ENCODE measurements around the gene MCM5. TPM values are rescaled to one million over a fixed set of nuclear protein-coding genes. Genes with fewer than 3 reads are reported as not detected.

MCM5 gene
- total RNA-seq, 1 donor from 2014 or later: 8.3 TPM

DNA sequence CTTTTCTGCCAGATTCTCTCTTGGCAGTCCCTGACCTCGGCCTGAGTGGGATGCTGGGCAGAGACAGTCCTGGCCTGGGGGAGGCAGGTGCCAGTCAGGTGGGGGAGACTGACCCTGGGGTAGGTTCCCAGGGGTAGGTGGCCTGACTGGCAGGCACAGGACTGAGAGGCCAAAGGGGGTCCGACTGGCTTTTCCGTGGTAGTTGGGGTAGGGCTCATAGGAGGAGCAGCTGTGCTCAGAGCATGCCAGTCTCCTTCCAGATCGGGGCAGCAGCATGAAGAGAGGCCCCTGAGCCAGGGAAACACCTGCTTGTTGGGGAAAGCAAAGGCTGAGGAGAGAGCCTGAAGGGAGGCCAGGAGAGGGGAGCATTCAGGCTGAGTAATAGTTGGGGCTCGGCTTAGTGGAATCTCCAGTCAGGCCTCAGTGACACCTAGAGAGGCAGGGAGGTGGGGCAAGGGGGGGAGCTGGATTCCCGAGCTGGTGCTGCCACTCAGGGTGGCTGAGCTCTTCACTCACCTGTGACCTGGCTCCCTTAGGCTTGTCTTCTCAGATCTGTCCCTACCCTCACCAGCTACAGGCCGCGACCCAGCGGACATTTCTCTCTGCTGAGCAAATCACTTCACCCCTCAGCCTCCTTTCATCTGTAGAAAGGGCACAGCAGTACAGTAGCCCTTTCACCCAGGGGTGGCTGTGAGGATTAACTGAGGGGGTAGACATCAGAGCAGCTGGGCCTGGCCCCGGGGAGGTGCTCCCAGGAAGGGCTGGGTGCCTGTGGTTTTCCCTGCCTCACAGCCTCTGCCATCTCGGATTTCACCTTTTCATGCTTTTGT lies 26.2 kb downstream of the MCM5 start:
- no peak overlapping the region for H3K27ac ChIP-seq (replicated peaks)
- H3K36me3 ChIP-seq: peaks cover 35% of the 10 kb centered on the region
- H3K27me3 ChIP-seq (ENCODE audit: low read depth): no peaks in the 10 kb centered on the region
- TF ChIP-seq, protein P1, sequence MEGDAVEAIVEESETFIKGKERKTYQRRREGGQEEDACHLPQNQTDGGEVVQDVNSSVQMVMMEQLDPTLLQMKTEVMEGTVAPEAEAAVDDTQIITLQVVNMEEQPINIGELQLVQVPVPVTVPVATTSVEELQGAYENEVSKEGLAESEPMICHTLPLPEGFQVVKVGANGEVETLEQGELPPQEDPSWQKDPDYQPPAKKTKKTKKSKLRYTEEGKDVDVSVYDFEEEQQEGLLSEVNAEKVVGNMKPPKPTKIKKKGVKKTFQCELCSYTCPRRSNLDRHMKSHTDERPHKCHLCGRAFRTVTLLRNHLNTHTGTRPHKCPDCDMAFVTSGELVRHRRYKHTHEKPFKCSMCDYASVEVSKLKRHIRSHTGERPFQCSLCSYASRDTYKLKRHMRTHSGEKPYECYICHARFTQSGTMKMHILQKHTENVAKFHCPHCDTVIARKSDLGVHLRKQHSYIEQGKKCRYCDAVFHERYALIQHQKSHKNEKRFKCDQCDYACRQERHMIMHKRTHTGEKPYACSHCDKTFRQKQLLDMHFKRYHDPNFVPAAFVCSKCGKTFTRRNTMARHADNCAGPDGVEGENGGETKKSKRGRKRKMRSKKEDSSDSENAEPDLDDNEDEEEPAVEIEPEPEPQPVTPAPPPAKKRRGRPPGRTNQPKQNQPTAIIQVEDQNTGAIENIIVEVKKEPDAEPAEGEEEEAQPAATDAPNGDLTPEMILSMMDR (IDR thresholded peaks at IDR 0.05; ENCODE audit: borderline replicate concordance): no peak
- peaks cover 7% of the 10 kb centered on the region for H3K4me1 ChIP-seq
- no peaks in the 10 kb centered on the region for H3K9me3 ChIP-seq (replicated peaks)
- DNase-seq: no peak
- intact Hi-C loops (cut with micrococcal nuclease): no loop called here
- no peak overlapping the region for H3K4me3 ChIP-seq

GRCh38 chr22:35426801-35427140 lies 26.8 kb downstream of the MCM5 start:
- TF ChIP-seq, protein P1 (IDR thresholded peaks at IDR 0.05; ENCODE audit: borderline replicate concordance): no peak
- H3K4me1 ChIP-seq: peaks cover 13% of the 10 kb centered on the region
- no peak overlapping the region for H3K27ac ChIP-seq (replicated peaks)
- H3K36me3 ChIP-seq: peaks cover 29% of the 10 kb centered on the region
- intact Hi-C loops (cut with micrococcal nuclease): no loop called here
- no peaks in the 10 kb centered on the region for H3K27me3 ChIP-seq (ENCODE audit: low read depth)
- H3K4me3 ChIP-seq: no peak overlapping the region
- no peaks in the 10 kb centered on the region for H3K9me3 ChIP-seq (replicated peaks)
- no peak for DNase-seq

- intact Hi-C loops (cut with micrococcal nuclease): loop anchor here (10.0 kb wide), 1 partner anchor 154 kb away; no protein-coding TSS in a partner anchor
- Histone ChIP-seq H3K27me3 (ENCODE audit: low read depth) (no peaks in the 10 kb centered on the region), H3K4me1 (peaks cover 13% of the 10 kb centered on the region), H3K4me3 (no peak overlapping the region), H3K27ac (replicated peaks) (peak overlapping the region; percentile 66), H3K9me3 (replicated peaks) (peaks cover 15% of the 10 kb centered on the region), H3K36me3 (peaks cover 16% of the 10 kb centered on the region)
- peak; percentile 89 for DNase-seq
- TF ChIP-seq, protein P1 (IDR thresholded peaks at IDR 0.05; ENCODE audit: borderline replicate concordance): peak; percentile 97
These were observed 31.0 kb downstream of the MCM5 start for GRCh38 chr22:35430897-35431322.

DNA sequence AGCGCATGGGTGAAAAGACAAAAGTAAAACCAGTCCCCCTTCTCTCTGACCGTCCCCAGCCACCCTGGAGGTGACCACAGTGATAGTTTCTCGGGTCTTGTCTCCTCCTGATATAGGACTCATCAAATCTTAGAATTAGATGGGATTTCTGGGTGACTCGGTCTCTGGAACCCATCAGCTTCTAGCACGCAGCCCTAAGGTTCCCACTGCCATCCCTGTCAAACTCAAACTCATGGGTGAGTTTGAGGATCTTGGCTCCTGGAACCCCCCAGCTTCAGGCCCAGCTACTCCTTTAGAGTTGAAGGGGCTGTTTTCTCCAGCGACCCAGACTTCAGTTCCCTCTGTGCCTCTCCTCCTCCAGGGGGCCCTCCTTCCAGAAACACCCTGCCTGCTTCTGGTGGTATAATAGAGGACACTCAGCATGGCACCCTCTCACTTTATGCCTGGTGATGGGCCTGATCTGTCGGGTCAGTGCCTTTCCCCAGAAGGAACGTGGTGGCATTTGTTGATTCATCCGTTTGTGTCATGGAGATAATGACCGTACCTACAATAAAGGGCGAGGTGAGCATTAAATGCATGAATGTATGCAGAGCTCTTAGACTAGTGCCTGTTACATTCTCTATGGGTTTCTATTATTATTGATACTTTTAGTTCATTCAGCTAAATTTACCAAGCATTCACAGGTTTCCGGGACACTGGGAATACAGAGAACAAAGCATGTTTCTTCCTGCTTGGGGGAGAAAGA lies 31.7 kb downstream of the MCM5 start:
- peak overlapping the region; percentile 66 for H3K27ac ChIP-seq (replicated peaks)
- no peak for DNase-seq

More for the DNA sequence above, 31.7 kb downstream of the MCM5 start:
- Histone ChIP-seq H3K9me3 (replicated peaks) (peaks cover 15% of the 10 kb centered on the region), H3K4me3 (no peak overlapping the region), H3K4me1 (peaks cover 13% of the 10 kb centered on the region), H3K27me3 (ENCODE audit: low read depth) (no peaks in the 10 kb centered on the region), H3K36me3 (peaks cover 16% of the 10 kb centered on the region)
- TF ChIP-seq, protein P1 (IDR thresholded peaks at IDR 0.05; ENCODE audit: borderline replicate concordance): no peak
- intact Hi-C loops (cut with micrococcal nuclease): loop anchor here (10.0 kb wide), 1 partner anchor 153 kb away; no protein-coding TSS in a partner anchor

Measured in left ventricle myocardium inferior (tissue), 1 donor.